ENCODE results near the gene PIPOX. TPM values are rescaled to one million over a fixed set of nuclear protein-coding genes. Genes with fewer than 3 reads are reported as not detected.

The PIPOX gene
- total RNA-seq, 1 donor from 2014 or later: 1.1 TPM

GRCh38 chr17:29066606-29067005 is 23.7 kb downstream of the PIPOX start:
- peak; percentile 2 for DNase-seq (ENCODE audit: missing footprints)
- intact Hi-C loops (cut with DNase I): no loop called here
- no peak for ATAC-seq

GRCh38 chr17:29068818-29069217 is 25.9 kb downstream of the PIPOX start:
- DNase-seq (ENCODE audit: missing footprints): peak; percentile 22
- intact Hi-C loops (cut with DNase I): no loop called here
- ATAC-seq: no peak

- peak; percentile 67 for DNase-seq (ENCODE audit: missing footprints)
- intact Hi-C loops (cut with DNase I): loop anchor here (5.0 kb wide), 1 partner anchor 97 kb away; no protein-coding TSS in a partner anchor
- ATAC-seq: peak; percentile 29
These were observed 26.6 kb downstream of the PIPOX start for GRCh38 chr17:29069526-29070041.

GRCh38 chr17:29070308-29070707 is 27.4 kb downstream of the PIPOX start:
- intact Hi-C loops (cut with DNase I): loop anchor here (5.0 kb wide), 1 partner anchor 98 kb away; no protein-coding TSS in a partner anchor
- no peak for DNase-seq (ENCODE audit: missing footprints)
- peak; percentile 40 for ATAC-seq

- intact Hi-C loops (cut with DNase I): loop anchor here (5.0 kb wide), 1 partner anchor 98 kb away; no protein-coding TSS in a partner anchor
- ATAC-seq (peak; percentile 2), DNase-seq (ENCODE audit: missing footprints) (peak; percentile 14)
These were observed 27.8 kb downstream of the PIPOX start for GRCh38 chr17:29070781-29071180.

- intact Hi-C loops (cut with DNase I): loop anchor here (5.0 kb wide), 1 partner anchor 99 kb away; no protein-coding TSS in a partner anchor
- no peak for DNase-seq (ENCODE audit: missing footprints)
- no peak for ATAC-seq
These were observed 28.4 kb downstream of the PIPOX start for GRCh38 chr17:29071303-29071702.

- ATAC-seq (no peak), DNase-seq (ENCODE audit: missing footprints) (no peak)
- intact Hi-C loops (cut with DNase I): loop anchor here (2.0 to 5.0 kb wide), 2 partner anchors 30 to 101 kb away; no protein-coding TSS in a partner anchor
These were observed 30.1 kb downstream of the PIPOX start for GRCh38 chr17:29073045-29073444.

- peak; percentile 18 for DNase-seq (ENCODE audit: missing footprints)
- intact Hi-C loops (cut with DNase I): loop anchor here (2.0 to 5.0 kb wide), 2 partner anchors 29 to 101 kb away; no protein-coding TSS in a partner anchor
- no peak for ATAC-seq
These were observed 30.6 kb downstream of the PIPOX start for GRCh38 chr17:29073520-29073919.

GRCh38 chr17:29074488-29074887 is 31.5 kb downstream of the PIPOX start:
- DNase-seq (ENCODE audit: missing footprints): peak; percentile 69
- peak; percentile 67 for ATAC-seq
- intact Hi-C loops (cut with DNase I): loop anchor here (5.0 kb wide), 1 partner anchor 102 kb away; no protein-coding TSS in a partner anchor

GRCh38 chr17:29076087-29076486 is 33.1 kb downstream of the PIPOX start:
- DNase-seq (ENCODE audit: missing footprints): peak; percentile 8
- intact Hi-C loops (cut with DNase I): no loop called here
- no peak for ATAC-seq

- ATAC-seq: no peak
- DNase-seq (ENCODE audit: missing footprints): peak; percentile 45
- intact Hi-C loops (cut with DNase I): no loop called here
These were observed 33.8 kb downstream of the PIPOX start for GRCh38 chr17:29076722-29077121.

GRCh38 chr17:29077320-29077719 is 34.4 kb downstream of the PIPOX start:
- DNase-seq (ENCODE audit: missing footprints) (peak; percentile 37), ATAC-seq (no peak)
- intact Hi-C loops (cut with DNase I): no loop called here

GRCh38 chr17:29078183-29079045 is 35.5 kb downstream of the PIPOX start:
- DNase-seq (ENCODE audit: missing footprints) (peak; percentile 57), ATAC-seq (no peak)
- intact Hi-C loops (cut with DNase I): no loop called here

GRCh38 chr17:29079433-29079832 is 36.5 kb downstream of the PIPOX start:
- ATAC-seq (no peak), DNase-seq (ENCODE audit: missing footprints) (peak; percentile 4)
- intact Hi-C loops (cut with DNase I): no loop called here

GRCh38 chr17:29079887-29080286 is 36.9 kb downstream of the PIPOX start:
- intact Hi-C loops (cut with DNase I): no loop called here
- DNase-seq (ENCODE audit: missing footprints) (peak; percentile 49), ATAC-seq (no peak)

GRCh38 chr17:29080323-29080722 is 37.4 kb downstream of the PIPOX start:
- intact Hi-C loops (cut with DNase I): no loop called here
- DNase-seq (ENCODE audit: missing footprints) (peak; percentile 33), ATAC-seq (no peak)

- intact Hi-C loops (cut with DNase I): no loop called here
- ATAC-seq: no peak
- no peak for DNase-seq (ENCODE audit: missing footprints)
These were observed 38.0 kb downstream of the PIPOX start for GRCh38 chr17:29080965-29081364.

- ATAC-seq: no peak
- intact Hi-C loops (cut with DNase I): no loop called here
- no peak for DNase-seq (ENCODE audit: missing footprints)
These were observed 41.7 kb downstream of the PIPOX start for GRCh38 chr17:29084541-29085146.

GRCh38 chr17:29085223-29085622 is 42.3 kb downstream of the PIPOX start:
- ATAC-seq (no peak), DNase-seq (ENCODE audit: missing footprints) (no peak)
- intact Hi-C loops (cut with DNase I): no loop called here
